Measurements from ENCODE around the gene HPCAL1. TPM values are rescaled to one million over a fixed set of nuclear protein-coding genes. Genes with fewer than 3 reads are reported as not detected.

The HPCAL1 gene
- total and polyA plus RNA-seq, 12 donors, result 17.4 to 118 (median 61.3) TPM

DNA sequence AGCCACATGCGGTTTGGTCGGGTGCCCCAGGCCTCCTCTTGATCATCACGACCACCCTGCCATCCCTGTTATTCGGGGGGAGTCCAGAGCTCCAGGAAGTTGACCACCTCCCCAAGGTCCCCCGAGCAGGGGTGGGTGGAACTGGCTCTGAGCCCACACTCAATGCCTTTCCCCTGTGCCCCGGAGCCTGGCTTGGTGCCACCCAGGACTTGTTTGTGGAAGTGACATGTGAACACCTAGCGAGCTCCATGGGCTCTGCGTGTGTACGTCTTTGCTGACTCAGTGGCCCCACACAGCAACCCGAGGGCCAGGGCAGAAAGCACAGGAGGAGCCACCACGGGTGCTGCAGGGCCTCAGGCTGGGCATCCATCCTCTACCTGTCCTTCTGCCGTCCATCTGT is 112.9 kb downstream of the HPCAL1 start:
- no peak for TF ChIP-seq POLR2A (IDR thresholded peaks at IDR 0.05)
- TF ChIP-seq, protein P1, sequence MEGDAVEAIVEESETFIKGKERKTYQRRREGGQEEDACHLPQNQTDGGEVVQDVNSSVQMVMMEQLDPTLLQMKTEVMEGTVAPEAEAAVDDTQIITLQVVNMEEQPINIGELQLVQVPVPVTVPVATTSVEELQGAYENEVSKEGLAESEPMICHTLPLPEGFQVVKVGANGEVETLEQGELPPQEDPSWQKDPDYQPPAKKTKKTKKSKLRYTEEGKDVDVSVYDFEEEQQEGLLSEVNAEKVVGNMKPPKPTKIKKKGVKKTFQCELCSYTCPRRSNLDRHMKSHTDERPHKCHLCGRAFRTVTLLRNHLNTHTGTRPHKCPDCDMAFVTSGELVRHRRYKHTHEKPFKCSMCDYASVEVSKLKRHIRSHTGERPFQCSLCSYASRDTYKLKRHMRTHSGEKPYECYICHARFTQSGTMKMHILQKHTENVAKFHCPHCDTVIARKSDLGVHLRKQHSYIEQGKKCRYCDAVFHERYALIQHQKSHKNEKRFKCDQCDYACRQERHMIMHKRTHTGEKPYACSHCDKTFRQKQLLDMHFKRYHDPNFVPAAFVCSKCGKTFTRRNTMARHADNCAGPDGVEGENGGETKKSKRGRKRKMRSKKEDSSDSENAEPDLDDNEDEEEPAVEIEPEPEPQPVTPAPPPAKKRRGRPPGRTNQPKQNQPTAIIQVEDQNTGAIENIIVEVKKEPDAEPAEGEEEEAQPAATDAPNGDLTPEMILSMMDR (IDR thresholded peaks at IDR 0.05), result no peak
- H3K4me1 ChIP-seq (replicated peaks in 1 of 2), result no peaks in the 10 kb centered on the region
- H3K4me3 ChIP-seq, result no peak overlapping the region
- intact Hi-C loops (cut with DNase I), result no loop called here
- 83 to 92% (median 90%) methylated on average over 9 to 12 of the region's 12 CpGs for WGBS, 4 donors
- no peak overlapping the region for H3K27ac ChIP-seq
- no peaks in the 10 kb centered on the region for H3K9me3 ChIP-seq (replicated peaks in 1 of 3)
- no peaks in the 10 kb centered on the region for H3K27me3 ChIP-seq
- H3K36me3 ChIP-seq (replicated peaks in 1 of 2), result no peaks in the 10 kb centered on the region
- no peak for DNase-seq

DNA sequence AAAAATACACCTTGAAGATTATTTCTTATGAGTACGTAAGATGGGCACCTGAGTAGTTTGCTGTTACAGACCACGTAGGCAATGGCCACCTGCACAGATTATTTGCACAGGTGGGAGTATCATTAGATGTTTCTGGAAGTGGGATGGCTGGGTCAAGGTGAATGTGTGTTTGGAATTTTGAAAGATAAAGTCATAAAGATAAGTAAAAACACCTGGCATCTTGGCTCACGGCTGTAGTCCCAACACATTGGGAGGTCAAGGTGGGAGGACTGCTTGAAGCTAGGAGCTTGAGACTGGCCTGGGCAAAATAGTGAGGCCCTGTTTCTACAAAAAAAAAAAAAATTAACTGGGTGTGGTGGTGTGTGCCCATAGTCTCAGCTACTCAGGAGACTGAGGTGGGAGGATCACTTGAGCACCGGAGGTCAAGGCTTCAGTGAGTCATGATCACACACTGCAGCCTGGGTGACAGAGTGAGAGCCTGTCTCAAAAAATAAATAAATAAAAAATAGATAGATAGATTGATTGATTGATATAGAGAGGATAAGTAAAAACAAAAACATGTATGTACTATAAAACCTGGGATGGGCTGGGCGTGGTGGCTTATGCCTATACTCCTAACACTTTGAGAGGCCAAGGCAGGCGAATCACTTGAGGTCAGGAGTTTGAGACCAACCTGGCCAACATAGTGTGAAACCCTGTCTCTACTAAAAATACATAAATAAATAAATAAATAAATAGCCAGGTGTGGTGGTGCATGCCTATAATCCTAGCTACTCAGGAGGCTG is 115.0 kb downstream of the HPCAL1 start:
- no peak for TF ChIP-seq POLR2A (IDR thresholded peaks at IDR 0.05)
- TF ChIP-seq, protein P1 (IDR thresholded peaks at IDR 0.05), result no peak

DNA sequence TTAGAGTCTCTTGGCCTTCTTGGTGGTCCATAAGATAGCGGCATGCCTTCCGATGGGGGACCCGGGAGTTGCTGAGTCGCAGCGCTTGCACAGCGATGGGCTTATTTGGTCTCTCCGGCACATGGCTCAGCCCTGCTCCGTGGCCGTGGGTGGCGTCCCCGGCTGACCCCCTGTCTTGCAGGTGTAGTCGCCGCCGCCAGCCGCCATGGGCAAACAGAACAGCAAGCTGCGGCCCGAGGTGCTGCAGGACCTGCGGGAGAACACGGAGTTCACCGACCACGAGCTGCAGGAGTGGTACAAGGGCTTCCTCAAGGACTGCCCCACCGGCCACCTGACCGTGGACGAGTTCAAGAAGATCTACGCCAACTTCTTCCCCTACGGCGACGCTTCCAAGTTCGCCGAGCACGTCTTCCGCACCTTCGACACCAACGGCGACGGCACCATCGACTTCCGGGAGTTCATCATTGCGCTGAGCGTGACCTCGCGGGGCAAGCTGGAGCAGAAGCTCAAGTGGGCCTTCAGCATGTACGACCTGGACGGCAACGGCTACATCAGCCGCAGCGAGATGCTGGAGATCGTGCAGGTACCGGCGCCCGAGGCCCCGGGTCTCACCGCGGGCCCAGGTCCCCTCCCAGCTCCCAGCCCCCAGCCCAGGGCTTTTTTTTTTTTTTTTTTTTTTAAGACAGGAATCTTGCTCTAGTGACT is 117.0 kb downstream of the HPCAL1 start:
- no peak overlapping the region for H3K4me3 ChIP-seq
- intact Hi-C loops (cut with DNase I), result no loop called here
- no peaks in the 10 kb centered on the region for H3K27me3 ChIP-seq
- no peaks in the 10 kb centered on the region for H3K4me1 ChIP-seq (replicated peaks in 1 of 2)
- no peak overlapping the region for H3K27ac ChIP-seq
- 96 to 98% (median 97%) methylated on average over 42 to 54 of the region's 54 CpGs for WGBS, 4 donors
- no peak for DNase-seq
- H3K9me3 ChIP-seq (replicated peaks in 1 of 3), result no peaks in the 10 kb centered on the region
- H3K36me3 ChIP-seq (replicated peaks in 1 of 2), result no peaks in the 10 kb centered on the region
- TF ChIP-seq, protein P1 (IDR thresholded peaks at IDR 0.05), result no peak
- TF ChIP-seq POLR2A (IDR thresholded peaks at IDR 0.05), result no peak

More for the DNA sequence above, 115.0 kb downstream of the HPCAL1 start:
- Histone ChIP-seq H3K27me3 (no peaks in the 10 kb centered on the region), H3K9me3 (replicated peaks in 1 of 3) (no peaks in the 10 kb centered on the region), H3K27ac (no peak overlapping the region), H3K4me3 (no peak overlapping the region), H3K36me3 (replicated peaks in 1 of 2) (no peaks in the 10 kb centered on the region), H3K4me1 (replicated peaks in 1 of 2) (no peaks in the 10 kb centered on the region)
- WGBS, 4 donors, result 86 to 95% (median 88%) methylated on average over 6 of the region's 6 CpGs
- intact Hi-C loops (cut with DNase I), result no loop called here
- DNase-seq, result no peak

- TF ChIP-seq, protein P1 (IDR thresholded peaks at IDR 0.05), result no peak
- no peak for TF ChIP-seq POLR2A (IDR thresholded peaks at IDR 0.05)
Measured at GRCh38 chr2:10422251-10422650, 119.5 kb downstream of the HPCAL1 start.

More at GRCh38 chr2:10422251-10422650, 119.5 kb downstream of the HPCAL1 start:
- Histone ChIP-seq H3K4me3 (no peak overlapping the region), H3K27me3 (no peaks in the 10 kb centered on the region), H3K27ac (no peak overlapping the region), H3K36me3 (replicated peaks in 1 of 2) (peaks cover 0 to 13% of the 10 kb centered on the region in 2 donors), H3K4me1 (replicated peaks in 1 of 2) (no peaks in the 10 kb centered on the region), H3K9me3 (replicated peaks in 1 of 3) (no peaks in the 10 kb centered on the region)
- intact Hi-C loops (cut with DNase I), result no loop called here
- no peak for DNase-seq
- WGBS, 4 donors, result 87 to 97% (median 94%) methylated on average over 6 of the region's 6 CpGs

Data from adrenal gland (tissue), 12 donors.